CD14-positive monocyte (primary cell): ENCODE measurements around the gene TJAP1. TPM values are rescaled to one million over a fixed set of nuclear protein-coding genes. Genes with fewer than 3 reads are reported as not detected.

Experiments used
- DNase-seq, 3 donors: peaks; one replicate each; pipeline ENCODE4 v3.0.0-alpha.2; 2011 to 2022
- H2AFZ ChIP-seq: 2 replicates; pipeline ENCODE4 v1.6.0; 2012; ENCODE audit warnings: mild to moderate bottlenecking, low read depth, low read length, inconsistent platforms; ENCODE audit not compliant: insufficient read depth, poor library complexity, severe bottlenecking
- H3K27ac ChIP-seq, 2 donors: 1 replicate in 1 of 2; 2 replicates in 1 of 2; pipeline ENCODE4 v1.5.1; 2012 to 2013; ENCODE audit warnings: low read length in 2 of 2, control low read depth in 1 of 2, inconsistent platforms in 1 of 2, low read depth in 1 of 2, mild to moderate bottlenecking in 1 of 2
- H3K27me3 ChIP-seq, 2 donors: one replicate each; pipeline versions ENCODE4 v1.6.0 to v1.6.1; 2011 to 2013; ENCODE audit warnings: low read length in 2 of 2; ENCODE audit not compliant: control insufficient read depth in 2 of 2, insufficient read depth in 2 of 2
- H3K36me3 ChIP-seq, 2 donors: replicated peaks in 1 of 2; 1 replicate in 1 of 2; 2 replicates in 1 of 2; pipeline versions ENCODE4 v1.5.1 to v1.6.1; 2012 to 2013; ENCODE audit warnings: low read length in 2 of 2, control low read depth in 1 of 2, inconsistent platforms in 1 of 2, mild to moderate bottlenecking in 1 of 2; ENCODE audit not compliant: insufficient read depth in 2 of 2, control insufficient read depth in 1 of 2
- H3K4me1 ChIP-seq, 2 donors: 1 replicate in 1 of 2; 2 replicates in 1 of 2; pipeline versions ENCODE4 v1.5.1 to v1.6.1; 2012 to 2013; ENCODE audit warnings: low read length in 2 of 2, control low read depth in 1 of 2, inconsistent platforms in 1 of 2, mild to moderate bottlenecking in 1 of 2, moderate library complexity in 1 of 2; ENCODE audit not compliant: insufficient read depth in 2 of 2, control insufficient read depth in 1 of 2
- H3K4me2 ChIP-seq: replicated peaks from 2 replicates; pipeline ENCODE3; 2012; ENCODE audit warnings: low read length, moderate library complexity, mild to moderate bottlenecking; ENCODE audit not compliant: poor library complexity, severe bottlenecking; ENCODE audit errors: extremely low read depth
- H3K4me3 ChIP-seq, 3 experiments: fragments of 200-600 bp in 1 of 3; sonication (generic) in 1 of 3; replicated peaks in 1 of 3; 1 replicate in 2 of 3; 2 replicates in 1 of 3; pipeline ENCODE4 v1.5.1; 2011 to 2013; ENCODE audit warnings: low read length in 3 of 3, mild to moderate bottlenecking in 3 of 3, control low read depth in 2 of 3, low read depth in 2 of 3, inconsistent platforms in 1 of 3, moderate library complexity in 1 of 3
- H3K79me2 ChIP-seq: 2 replicates; pipeline ENCODE4 v1.6.0; 2012; ENCODE audit warnings: mild to moderate bottlenecking, control low read depth, inconsistent platforms, low read length, moderate library complexity; ENCODE audit not compliant: insufficient read depth
- H3K9ac ChIP-seq: 2 replicates; pipeline ENCODE4 v1.6.0; 2017; ENCODE audit warnings: low read length, mild to moderate bottlenecking; ENCODE audit not compliant: insufficient read depth, poor library complexity, severe bottlenecking
- H3K9me3 ChIP-seq, 2 donors: replicated peaks in 1 of 2; 1 replicate in 1 of 2; 2 replicates in 1 of 2; pipeline versions ENCODE4 v1.5.1 to v1.6.1; 2012 to 2013; ENCODE audit warnings: low read length in 2 of 2, control low read depth in 1 of 2; ENCODE audit not compliant: control insufficient read depth in 1 of 2, insufficient read depth in 1 of 2
- H4K20me1 ChIP-seq: 2 replicates; pipeline ENCODE4 v1.6.0; 2012; ENCODE audit warnings: mild to moderate bottlenecking, low read length, control low read depth, moderate library complexity; ENCODE audit not compliant: insufficient read depth
- H3K27ac Mint-ChIP-seq, 7 donors: one replicate each; pipeline ENCODE4 v1.8.0; 2020; ENCODE audit warnings: mild to moderate bottlenecking in 7 of 7, mixed read lengths in 7 of 7, moderate library complexity in 6 of 7, inconsistent platforms in 2 of 7
- H3K27me3 Mint-ChIP-seq, 3 donors: one replicate each; pipeline ENCODE4 v1.8.0; 2021 to 2022; ENCODE audit warnings: low read depth in 3 of 3, mild to moderate bottlenecking in 3 of 3, mixed read lengths in 3 of 3, moderate library complexity in 3 of 3, inconsistent platforms in 1 of 3
- H3K36me3 Mint-ChIP-seq, 2 donors: one replicate each; pipeline ENCODE4 v1.8.0; 2020; ENCODE audit warnings: mixed read lengths in 2 of 2, inconsistent platforms in 1 of 2, mild to moderate bottlenecking in 1 of 2
- H3K4me1 Mint-ChIP-seq: one replicate; pipeline ENCODE4 v1.8.0; 2020; ENCODE audit warnings: mild to moderate bottlenecking, mixed read lengths
- H3K4me3 Mint-ChIP-seq, 2 donors: one replicate each; pipeline ENCODE4 v1.8.0; 2020; ENCODE audit warnings: mild to moderate bottlenecking in 2 of 2, mixed read lengths in 2 of 2, moderate library complexity in 1 of 2
- H3K9me3 Mint-ChIP-seq, 7 donors: one replicate each; pipeline ENCODE4 v1.8.0; 2020 to 2022; ENCODE audit warnings: mixed read lengths in 7 of 7, mild to moderate bottlenecking in 6 of 7, moderate library complexity in 6 of 7, inconsistent platforms in 2 of 7
- CTCF ChIP-seq: fragments of 200-600 bp; IDR thresholded peaks from one replicate; pipeline ENCODE4 v1.8.0; 2022; ENCODE audit warnings: antibody characterized with exemption, mild to moderate bottlenecking
- WGBS: methylation state at CpG from one replicate; pipeline ENCODE4 v1.1.5; 2013; ENCODE audit warnings: missing lambda C conversion rate; ENCODE audit not compliant: insufficient coverage; 5-methylcytosine and 5-hydroxymethylcytosine counted together
- intact Hi-C, 2 donors: fragments of 100-400 bp; cut with micrococcal nuclease; formaldehyde crosslinking; loops; one replicate each; pipeline versions ENCODE4 v1.15.0 to v1.15.1; 2023
- polyA plus RNA-seq, 3 donors: library from polyadenylated mRNA; depleted of rRNA in 1 of 3; unstranded in 2 of 3; stranded (reverse) in 1 of 3; fragments of 300-500 nt in 2 of 3; fragments of >200 nt in 1 of 3; fragmentation: Illumina TruSeq in 2 of 3; gene quantifications; 1 replicate in 2 of 3; 2 replicates in 1 of 3; pipeline ENCODE4 v1.2.3, GENCODE V29; 2012 to 2021

TJAP1 gene
- polyA plus RNA-seq, 3 donors, result 3.2 to 43.4 (median 3.2) TPM

GRCh38 chr6:43435682-43436437, 41.5 kb upstream of the TJAP1 start:
- H3K27ac Mint-ChIP-seq, result no peak overlapping the region
- H3K27me3 Mint-ChIP-seq, result peaks cover 0 to 2% (median 0%) of the 10 kb centered on the region in 3 donors
- no peak for TF ChIP-seq CTCF
- no peak overlapping the region for H3K9ac ChIP-seq
- H3K27me3 ChIP-seq, result no peaks in the 10 kb centered on the region
- H3K4me1 Mint-ChIP-seq, result peaks cover 3% of the 10 kb centered on the region
- H3K36me3 Mint-ChIP-seq, result peaks cover 46 to 85% of the 10 kb centered on the region in 2 donors
- H3K4me3 ChIP-seq, result no peak overlapping the region
- no peak overlapping the region for H3K27ac ChIP-seq
- intact Hi-C loops, result no loop called here
- H3K4me3 Mint-ChIP-seq, result no peak overlapping the region
- H3K9me3 Mint-ChIP-seq, result no peaks in the 10 kb centered on the region
- H3K9me3 ChIP-seq, result no peaks in the 10 kb centered on the region
- WGBS, result 96% methylated on average over 4 of the region's 9 CpGs
- no peak overlapping the region for H3K4me2 ChIP-seq
- H3K79me2 ChIP-seq, result no peaks in the 10 kb centered on the region
- no peak for DNase-seq
- H2AFZ ChIP-seq, result no peak overlapping the region
- no peaks in the 10 kb centered on the region for H3K4me1 ChIP-seq
- peaks cover 66 to 97% of the 10 kb centered on the region in 2 donors for H3K36me3 ChIP-seq
- peaks cover 13% of the 10 kb centered on the region for H4K20me1 ChIP-seq

- DNase-seq, result no peak
- 100% methylated on average over 3 of the region's 5 CpGs for WGBS
- Histone ChIP-seq H3K4me1 (no peaks in the 10 kb centered on the region), H3K27ac (no peak overlapping the region), H3K9ac (no peak overlapping the region), H3K79me2 (no peaks in the 10 kb centered on the region), H3K36me3 (peaks cover 67 to 97% of the 10 kb centered on the region in 2 donors), H3K4me3 (no peak overlapping the region), H2AFZ (no peak overlapping the region), H4K20me1 (peaks cover 13% of the 10 kb centered on the region), H3K27me3 (no peaks in the 10 kb centered on the region), H3K4me2 (no peak overlapping the region), H3K9me3 (no peaks in the 10 kb centered on the region)
- peaks cover 50 to 87% of the 10 kb centered on the region in 2 donors for H3K36me3 Mint-ChIP-seq
- peaks cover 0 to 2% (median 0%) of the 10 kb centered on the region in 3 donors for H3K27me3 Mint-ChIP-seq
- no peak for TF ChIP-seq CTCF
- peak overlapping the region in 3 of 7 donors; percentile 5 to 63 (median 32) for H3K27ac Mint-ChIP-seq
- H3K9me3 Mint-ChIP-seq, result no peaks in the 10 kb centered on the region
- intact Hi-C loops, result no loop called here
- H3K4me3 Mint-ChIP-seq, result no peak overlapping the region
- peaks cover 3% of the 10 kb centered on the region for H3K4me1 Mint-ChIP-seq
Measured at GRCh38 chr6:43436577-43437282, 40.6 kb upstream of the TJAP1 start.
